ENCODE results near the gene DISP3. TPM values are rescaled to one million over a fixed set of nuclear protein-coding genes. Genes with fewer than 3 reads are reported as not detected.
A peak's percentile ranks its signal among the peaks of the same experiment; 100 is the strongest.

The DISP3 gene
- total RNA-seq, 1 experiment from 2014 or later, result 1.1 TPM

DNA sequence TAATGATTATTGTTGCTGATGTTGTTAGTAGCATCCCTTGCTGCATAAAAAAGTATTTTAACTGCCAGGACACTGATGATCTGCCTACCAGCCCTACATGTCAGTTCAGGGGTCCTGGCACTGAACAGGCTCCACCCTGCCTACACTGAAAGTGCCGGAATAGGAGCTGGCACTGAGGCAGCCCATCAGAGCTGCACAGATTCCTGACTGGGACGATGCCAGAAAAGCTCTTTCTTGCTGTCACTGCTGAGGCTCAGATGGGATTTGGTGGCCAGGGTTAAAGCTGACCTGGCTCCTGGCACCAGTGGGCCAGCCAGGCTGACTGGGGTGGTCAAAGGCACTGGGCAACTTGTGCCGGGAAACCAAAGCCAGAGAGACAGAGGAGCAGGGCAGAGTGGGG is 6.2 kb upstream of the DISP3 start:
- ChIA-PET POLR2A (no interaction called here), CTCF (no interaction called here)
- ATAC-seq, result no peak
- no peaks in the 10 kb centered on the region for H3K4me1 ChIP-seq (ENCODE audit: control insufficient read depth, insufficient read depth, low read length)
- no TSS peak for BruUV-seq (replicated peaks)
- no peak for DNase-seq (ENCODE audit: low read depth, low spot score)
- no peak overlapping the region for H3K27ac ChIP-seq (ENCODE audit: low read length)
- no peaks in the 10 kb centered on the region for H3K9me3 ChIP-seq (ENCODE audit: control insufficient read depth, insufficient read depth, low read depth, low read length)
- in situ Hi-C loops (cut with HindIII; ENCODE audit: low pct_unique_long_range_greater_than_20kb, low sequenced_read_pairs) (no loop called here), intact Hi-C loops (cut with micrococcal nuclease; ENCODE audit: unreplicated experiment) (loop anchor here (10.0 kb wide), 1 partner anchor 138 kb away; no protein-coding TSS in a partner anchor)
- no peak overlapping the region for H3K4me3 ChIP-seq (ENCODE audit: low read depth in 2 of 2, low read length in 2 of 2)
- no peaks in the 10 kb centered on the region for H3K36me3 ChIP-seq (ENCODE audit: control insufficient read depth, insufficient read depth, low read length)
- TF ChIP-seq SIN3A (IDR thresholded peaks at IDR 0.05; ENCODE audit: borderline replicate concordance, insufficient read depth, low read depth, low read length) (no peak), POLR2AphosphoS5 (IDR thresholded peaks at IDR 0.05; ENCODE audit: low read depth, low read length) (no peak), TCF7L2 (IDR thresholded peaks at IDR 0.05; ENCODE audit: low read depth, low read length) (no peak)
- TF ChIP-seq, protein P1, sequence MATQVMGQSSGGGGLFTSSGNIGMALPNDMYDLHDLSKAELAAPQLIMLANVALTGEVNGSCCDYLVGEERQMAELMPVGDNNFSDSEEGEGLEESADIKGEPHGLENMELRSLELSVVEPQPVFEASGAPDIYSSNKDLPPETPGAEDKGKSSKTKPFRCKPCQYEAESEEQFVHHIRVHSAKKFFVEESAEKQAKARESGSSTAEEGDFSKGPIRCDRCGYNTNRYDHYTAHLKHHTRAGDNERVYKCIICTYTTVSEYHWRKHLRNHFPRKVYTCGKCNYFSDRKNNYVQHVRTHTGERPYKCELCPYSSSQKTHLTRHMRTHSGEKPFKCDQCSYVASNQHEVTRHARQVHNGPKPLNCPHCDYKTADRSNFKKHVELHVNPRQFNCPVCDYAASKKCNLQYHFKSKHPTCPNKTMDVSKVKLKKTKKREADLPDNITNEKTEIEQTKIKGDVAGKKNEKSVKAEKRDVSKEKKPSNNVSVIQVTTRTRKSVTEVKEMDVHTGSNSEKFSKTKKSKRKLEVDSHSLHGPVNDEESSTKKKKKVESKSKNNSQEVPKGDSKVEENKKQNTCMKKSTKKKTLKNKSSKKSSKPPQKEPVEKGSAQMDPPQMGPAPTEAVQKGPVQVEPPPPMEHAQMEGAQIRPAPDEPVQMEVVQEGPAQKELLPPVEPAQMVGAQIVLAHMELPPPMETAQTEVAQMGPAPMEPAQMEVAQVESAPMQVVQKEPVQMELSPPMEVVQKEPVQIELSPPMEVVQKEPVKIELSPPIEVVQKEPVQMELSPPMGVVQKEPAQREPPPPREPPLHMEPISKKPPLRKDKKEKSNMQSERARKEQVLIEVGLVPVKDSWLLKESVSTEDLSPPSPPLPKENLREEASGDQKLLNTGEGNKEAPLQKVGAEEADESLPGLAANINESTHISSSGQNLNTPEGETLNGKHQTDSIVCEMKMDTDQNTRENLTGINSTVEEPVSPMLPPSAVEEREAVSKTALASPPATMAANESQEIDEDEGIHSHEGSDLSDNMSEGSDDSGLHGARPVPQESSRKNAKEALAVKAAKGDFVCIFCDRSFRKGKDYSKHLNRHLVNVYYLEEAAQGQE (IDR thresholded peaks at IDR 0.05; ENCODE audit: insufficient read depth in 1 of 2, low read depth in 2 of 2, low read length in 1 of 2), result no peak
- TF ChIP-seq, protein P2, sequence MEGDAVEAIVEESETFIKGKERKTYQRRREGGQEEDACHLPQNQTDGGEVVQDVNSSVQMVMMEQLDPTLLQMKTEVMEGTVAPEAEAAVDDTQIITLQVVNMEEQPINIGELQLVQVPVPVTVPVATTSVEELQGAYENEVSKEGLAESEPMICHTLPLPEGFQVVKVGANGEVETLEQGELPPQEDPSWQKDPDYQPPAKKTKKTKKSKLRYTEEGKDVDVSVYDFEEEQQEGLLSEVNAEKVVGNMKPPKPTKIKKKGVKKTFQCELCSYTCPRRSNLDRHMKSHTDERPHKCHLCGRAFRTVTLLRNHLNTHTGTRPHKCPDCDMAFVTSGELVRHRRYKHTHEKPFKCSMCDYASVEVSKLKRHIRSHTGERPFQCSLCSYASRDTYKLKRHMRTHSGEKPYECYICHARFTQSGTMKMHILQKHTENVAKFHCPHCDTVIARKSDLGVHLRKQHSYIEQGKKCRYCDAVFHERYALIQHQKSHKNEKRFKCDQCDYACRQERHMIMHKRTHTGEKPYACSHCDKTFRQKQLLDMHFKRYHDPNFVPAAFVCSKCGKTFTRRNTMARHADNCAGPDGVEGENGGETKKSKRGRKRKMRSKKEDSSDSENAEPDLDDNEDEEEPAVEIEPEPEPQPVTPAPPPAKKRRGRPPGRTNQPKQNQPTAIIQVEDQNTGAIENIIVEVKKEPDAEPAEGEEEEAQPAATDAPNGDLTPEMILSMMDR (IDR thresholded peaks at IDR 0.05), result no peak
- H3K27me3 ChIP-seq (ENCODE audit: control insufficient read depth, insufficient read depth, low read length), result peaks cover 4% of the 10 kb centered on the region; the same call in 1 of the 2 replicates

DNA sequence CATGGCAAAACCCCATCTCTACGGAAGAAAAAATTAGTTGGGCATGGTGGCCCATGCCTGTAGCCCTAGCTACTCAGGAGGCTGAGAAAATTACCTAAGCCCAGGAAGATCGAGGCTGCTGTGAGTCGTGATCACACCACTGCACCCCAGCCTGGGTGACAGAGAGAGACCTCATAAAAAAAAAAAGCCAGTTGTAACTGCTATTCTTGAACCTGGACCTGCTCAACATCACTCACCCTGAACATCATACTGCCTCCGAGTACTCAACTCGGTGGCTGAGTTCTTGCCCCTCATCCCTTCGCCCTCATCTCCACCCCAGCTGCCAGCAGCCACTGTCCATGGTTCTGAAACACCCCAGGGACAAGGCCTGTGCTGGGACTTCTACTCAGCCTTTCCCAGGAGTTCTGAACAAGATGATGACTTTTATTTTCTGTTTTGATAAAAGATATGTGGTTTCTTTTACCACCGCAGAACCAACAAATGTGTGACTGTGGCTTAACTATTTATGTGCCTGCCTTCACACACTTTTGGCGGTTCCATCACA is 5.4 kb upstream of the DISP3 start:
- ATAC-seq, result no peak
- no peak overlapping the region for H3K27ac ChIP-seq (ENCODE audit: low read length)
- CTCF ChIA-PET, result no interaction called here
- BruUV-seq (replicated peaks), result no TSS peak
- intact Hi-C loops (cut with micrococcal nuclease; ENCODE audit: unreplicated experiment) (loop anchor here (10.0 kb wide), 1 partner anchor 139 kb away; no protein-coding TSS in a partner anchor), in situ Hi-C loops (cut with HindIII; ENCODE audit: low pct_unique_long_range_greater_than_20kb, low sequenced_read_pairs) (no loop called here)
- H3K9me3 ChIP-seq (ENCODE audit: control insufficient read depth, insufficient read depth, low read depth, low read length), result no peaks in the 10 kb centered on the region
- POLR2A ChIA-PET, result interaction anchor here (0.7 kb wide), 1 partner anchor 378 kb away, joined by 3 read pairs; no protein-coding TSS in a partner anchor
- no peaks in the 10 kb centered on the region for H3K36me3 ChIP-seq (ENCODE audit: control insufficient read depth, insufficient read depth, low read length)
- H3K4me3 ChIP-seq (ENCODE audit: low read depth in 2 of 2, low read length in 2 of 2), result no peak overlapping the region
- DNase-seq (ENCODE audit: low read depth, low spot score), result no peak
- TF ChIP-seq, protein P1 (IDR thresholded peaks at IDR 0.05; ENCODE audit: insufficient read depth in 1 of 2, low read depth in 2 of 2, low read length in 1 of 2), result peak; percentile 94
- TF ChIP-seq SIN3A (IDR thresholded peaks at IDR 0.05; ENCODE audit: borderline replicate concordance, insufficient read depth, low read depth, low read length), result no peak
- peaks cover 4% of the 10 kb centered on the region; the same call in 1 of the 2 replicates for H3K27me3 ChIP-seq (ENCODE audit: control insufficient read depth, insufficient read depth, low read length)
- H3K4me1 ChIP-seq (ENCODE audit: control insufficient read depth, insufficient read depth, low read length), result no peaks in the 10 kb centered on the region
